Transverse colon (tissue), 3 donors: Measurements from ENCODE around the gene CPA5.

Experiments used
- CTCF ChIP-seq, 5 experiments: fragments of 200-600 bp in 3 of 5; fragments of 450-650 bp in 2 of 5; sonication (generic) in 3 of 5; IDR thresholded peaks; 1 replicate in 2 of 5; 2 replicates in 3 of 5; pipeline ENCODE4 v1.5.1; 2016 to 2017; ENCODE audit warnings: antibody characterized with exemption in 5 of 5, inconsistent platforms in 3 of 5, mild to moderate bottlenecking in 2 of 5, moderate library complexity in 1 of 5
- POLR2A ChIP-seq: fragments of 450-650 bp; IDR thresholded peaks from one replicate; pipeline ENCODE4 v1.6.1; 2016; ENCODE audit warnings: antibody characterized with exemption, mild to moderate bottlenecking, moderate library complexity

- TF ChIP-seq POLR2A, result no peak
- no peak for TF ChIP-seq CTCF (IDR thresholded peaks at IDR 0.05)
Observed at GRCh38 chr7:130304878-130305277, 39.7 kb upstream of the CPA5 start.
